Spleen (tissue), 11 donors: ENCODE data around the gene PALM. TPM values are rescaled to one million over a fixed set of nuclear protein-coding genes. Genes with fewer than 3 reads are reported as not detected.
A peak's percentile ranks its signal among the peaks of the same experiment; 100 is the strongest.

Experiments used
- DNase-seq: peaks from one replicate; pipeline ENCODE4 v3.0.0-alpha.2; 2020
- H3K27ac ChIP-seq, 8 donors: fragments of 200-600 bp; sonication (generic) in 7 of 8; 1 replicate in 4 of 8; 2 replicates in 4 of 8; pipeline versions ENCODE4 v1.5.0 to v1.8.0; 2016 to 2021; ENCODE audit warnings: inconsistent platforms in 4 of 8, mild to moderate bottlenecking in 4 of 8, moderate library complexity in 1 of 8
- H3K27me3 ChIP-seq, 7 donors: fragments of 200-600 bp; sonication (generic) in 6 of 7; replicated peaks in 1 of 7; 1 replicate in 4 of 7; 2 replicates in 3 of 7; pipeline versions ENCODE4 v1.5.0 to v1.8.0; 2016 to 2021; ENCODE audit warnings: inconsistent platforms in 3 of 7, mild to moderate bottlenecking in 1 of 7
- H3K36me3 ChIP-seq, 6 donors: fragments of 200-600 bp; sonication (generic) in 5 of 6; 1 replicate in 4 of 6; 2 replicates in 2 of 6; pipeline versions ENCODE4 v1.5.0 to v1.8.0; 2016 to 2021; ENCODE audit warnings: inconsistent platforms in 2 of 6
- H3K4me1 ChIP-seq, 6 donors: fragments of 200-600 bp; sonication (generic) in 5 of 6; 1 replicate in 3 of 6; 2 replicates in 3 of 6; pipeline versions ENCODE4 v1.5.0 to v1.8.0; 2016 to 2021; ENCODE audit warnings: inconsistent platforms in 3 of 6
- H3K4me3 ChIP-seq, 8 donors: fragments of 200-600 bp; sonication (generic) in 7 of 8; 1 replicate in 4 of 8; 2 replicates in 4 of 8; pipeline versions ENCODE4 v1.5.0 to v1.8.0; 2016 to 2021; ENCODE audit warnings: inconsistent platforms in 4 of 8, mild to moderate bottlenecking in 4 of 8, moderate library complexity in 2 of 8
- H3K9me3 ChIP-seq, 8 donors: fragments of 200-600 bp; sonication (generic) in 7 of 8; 1 replicate in 4 of 8; 2 replicates in 4 of 8; pipeline versions ENCODE4 v1.5.0 to v1.8.0; 2016 to 2021; ENCODE audit warnings: inconsistent platforms in 4 of 8
- POLR2A ChIP-seq, 3 donors: fragments of 450-650 bp; IDR thresholded peaks; one replicate each; pipeline ENCODE4 v1.5.1; 2017; ENCODE audit warnings: antibody characterized with exemption in 3 of 3, mild to moderate bottlenecking in 1 of 3
- POLR2AphosphoS5 ChIP-seq, 3 donors: sonication (generic); formaldehyde crosslinking; IDR thresholded peaks; one replicate each; pipeline ENCODE4 v1.5.1; 2017; ENCODE audit warnings: antibody characterized with exemption in 3 of 3
- WGBS, 5 donors: extraction: QIAGEN DNeasy Blood & Tissue Kit in 3 of 5; methylation state at CpG; one replicate each; pipeline versions ENCODE4 v1.1.5 to v1.1.7; 2013 to 2018; 5-methylcytosine and 5-hydroxymethylcytosine counted together
- intact Hi-C: fragments of 100-400 bp; cut with DNase I; formaldehyde crosslinking; loops from one replicate; pipeline ENCODE4 v1.15.0; 2023; ENCODE audit warnings: low total_unique reads
- polyA plus RNA-seq, 3 donors: library from polyadenylated mRNA; stranded (reverse); fragments of 200-250 nt; gene quantifications; one replicate each; pipeline ENCODE4 v1.2.1, GENCODE V29; 2013
- total RNA-seq, 7 donors: library from RNA; depleted of rRNA in 3 of 7; stranded (reverse); fragments of >200 nt in 3 of 7; fragmentation: NEBNext Ultra II Directional in 4 of 7; extraction: Animal tissue kit (Norgen Biotek cat#: 25700) in 4 of 7; gene quantifications; one replicate each; pipeline versions ENCODE4 v1.1.0 to v1.2.1, GENCODE V29; 2016 to 2021
- TF ChIP-seq, protein P1 (sequence below), 11 experiments: fragments of 200-600 bp in 7 of 11; fragments of 450-650 bp in 4 of 11; sonication (generic) in 4 of 11; IDR thresholded peaks in 8 of 11; conservative IDR thresholded peaks in 3 of 11; 1 replicate in 7 of 11; 2 replicates in 4 of 11; pipeline versions ENCODE4 v1.4.0 to v1.8.0; 2016 to 2021; ENCODE audit warnings: antibody characterized with exemption in 11 of 11, inconsistent platforms in 4 of 11, mild to moderate bottlenecking in 1 of 11
- donor health status: healthy with polysubstance abuse.
- donor health status: DM: no; HTN: no; CAD: no; lungs with moderate emphysema.
- donor health status: DM: no; HTN: no; CAD: no.
- donor health status: Bipolar disorder and iron deficiency.
- donor health status: healthy.
- donor health status: DM: no; HTN: no; CAD: no.
- donor health status: DM: yes; HTN: yes; CAD: no.

The PALM gene
- total and polyA plus RNA-seq, 10 donors: 6.0 to 80.1 (median 27.0) TPM

GRCh38 chr19:719636-720344 is 11.1 kb downstream of the PALM start:
- Histone ChIP-seq H3K4me1 (peaks cover 8 to 59% (median 38%) of the 10 kb centered on the region in 6 donors), H3K36me3 (peaks cover 0 to 6% (median 0%) of the 10 kb centered on the region in 6 donors), H3K9me3 (peaks cover 0 to 10% (median 8%) of the 10 kb centered on the region in 8 donors), H3K27ac (peak overlapping the region in 6 of 8 donors; percentile 51 to 81 (median 72)), H3K27me3 (peaks cover 0 to 55% (median 18%) of the 10 kb centered on the region in 7 donors), H3K4me3 (peak overlapping the region in 6 of 8 donors; percentile 0 to 46 (median 14))
- intact Hi-C loops: no loop called here
- TF ChIP-seq POLR2AphosphoS5 (IDR thresholded peaks at IDR 0.05): no peak
- no peak for TF ChIP-seq POLR2A (IDR thresholded peaks at IDR 0.05)
- TF ChIP-seq, protein P1, sequence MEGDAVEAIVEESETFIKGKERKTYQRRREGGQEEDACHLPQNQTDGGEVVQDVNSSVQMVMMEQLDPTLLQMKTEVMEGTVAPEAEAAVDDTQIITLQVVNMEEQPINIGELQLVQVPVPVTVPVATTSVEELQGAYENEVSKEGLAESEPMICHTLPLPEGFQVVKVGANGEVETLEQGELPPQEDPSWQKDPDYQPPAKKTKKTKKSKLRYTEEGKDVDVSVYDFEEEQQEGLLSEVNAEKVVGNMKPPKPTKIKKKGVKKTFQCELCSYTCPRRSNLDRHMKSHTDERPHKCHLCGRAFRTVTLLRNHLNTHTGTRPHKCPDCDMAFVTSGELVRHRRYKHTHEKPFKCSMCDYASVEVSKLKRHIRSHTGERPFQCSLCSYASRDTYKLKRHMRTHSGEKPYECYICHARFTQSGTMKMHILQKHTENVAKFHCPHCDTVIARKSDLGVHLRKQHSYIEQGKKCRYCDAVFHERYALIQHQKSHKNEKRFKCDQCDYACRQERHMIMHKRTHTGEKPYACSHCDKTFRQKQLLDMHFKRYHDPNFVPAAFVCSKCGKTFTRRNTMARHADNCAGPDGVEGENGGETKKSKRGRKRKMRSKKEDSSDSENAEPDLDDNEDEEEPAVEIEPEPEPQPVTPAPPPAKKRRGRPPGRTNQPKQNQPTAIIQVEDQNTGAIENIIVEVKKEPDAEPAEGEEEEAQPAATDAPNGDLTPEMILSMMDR (IDR thresholded peaks at IDR 0.05 in 8 of 11, conservative IDR thresholded peaks at IDR 0.05 in 3 of 11): no peak
- WGBS, 5 donors: 11 to 18% (median 13%) methylated on average over 33 to 79 of the region's 79 CpGs
- DNase-seq: no peak

DNA sequence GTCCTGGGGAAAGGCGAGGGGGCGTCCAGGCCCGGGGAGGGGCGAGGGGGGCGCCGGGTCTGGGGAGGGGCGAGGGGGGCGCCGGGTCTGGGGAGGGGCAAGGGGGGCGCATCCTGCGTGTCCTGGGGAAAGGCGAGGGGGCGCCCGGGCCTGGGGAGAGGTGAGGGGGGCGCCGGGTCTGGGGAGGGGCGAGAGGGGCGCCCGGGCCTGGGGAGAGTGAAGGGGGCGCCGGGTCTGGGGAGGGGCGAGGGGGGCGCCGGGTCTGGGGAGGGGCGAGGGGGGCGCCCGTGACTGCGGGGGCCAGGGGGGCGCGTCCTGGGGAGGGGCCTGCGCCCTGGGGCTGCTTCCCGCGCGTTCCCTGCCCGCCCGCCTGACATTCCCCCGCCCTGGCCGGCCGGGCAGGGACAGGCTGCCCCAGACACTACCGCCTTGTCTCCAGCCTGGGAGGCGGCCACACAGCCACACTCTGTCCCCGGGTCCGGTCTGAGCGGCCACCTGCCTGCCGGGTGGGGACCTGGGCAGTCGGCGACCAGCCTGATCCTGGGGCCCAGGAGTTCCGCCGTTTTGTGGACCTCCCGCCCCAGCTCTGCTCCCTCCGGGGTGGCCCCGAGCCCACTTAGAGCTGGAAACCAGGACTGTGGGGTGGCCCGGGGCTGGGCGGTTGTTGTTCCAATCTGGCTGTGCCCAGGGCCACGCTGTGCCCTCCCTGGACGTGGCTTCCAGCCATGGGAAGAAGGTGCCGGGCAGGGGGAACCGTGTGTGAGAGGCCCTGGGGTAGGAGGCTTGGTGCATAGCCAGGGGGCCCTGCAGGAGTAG is 11.8 kb downstream of the PALM start:
- Histone ChIP-seq H3K27me3 (peaks cover 0 to 55% (median 18%) of the 10 kb centered on the region in 7 donors), H3K4me1 (peaks cover 8 to 59% (median 38%) of the 10 kb centered on the region in 6 donors), H3K36me3 (peaks cover 0 to 2% (median 0%) of the 10 kb centered on the region in 6 donors), H3K9me3 (peaks cover 0 to 5% (median 3%) of the 10 kb centered on the region in 8 donors), H3K4me3 (peak overlapping the region in 2 of 8 donors; percentile 13 to 46), H3K27ac (peak overlapping the region; percentile 38 to 74 (median 64))
- 23 to 36% (median 29%) methylated on average over 10 to 52 of the region's 58 CpGs for WGBS, 5 donors
- intact Hi-C loops: no loop called here
- TF ChIP-seq, protein P1 (IDR thresholded peaks at IDR 0.05 in 8 of 11, conservative IDR thresholded peaks at IDR 0.05 in 3 of 11): no peak
- peak in 1 of 3 donors; percentile 33 for TF ChIP-seq POLR2AphosphoS5 (IDR thresholded peaks at IDR 0.05)
- no peak for DNase-seq

- intact Hi-C loops: no loop called here
- TF ChIP-seq POLR2AphosphoS5 (IDR thresholded peaks at IDR 0.05) (peak in 1 of 3 donors; percentile 34), POLR2A (IDR thresholded peaks at IDR 0.05) (no peak)
- TF ChIP-seq, protein P1 (IDR thresholded peaks at IDR 0.05 in 8 of 11, conservative IDR thresholded peaks at IDR 0.05 in 3 of 11): no peak
- Histone ChIP-seq H3K9me3 (no peaks in the 10 kb centered on the region), H3K27ac (peak overlapping the region in 6 of 8 donors; percentile 19 to 70 (median 56)), H3K36me3 (no peaks in the 10 kb centered on the region), H3K4me3 (no peak overlapping the region), H3K4me1 (peaks cover 8 to 63% (median 40%) of the 10 kb centered on the region in 6 donors), H3K27me3 (peaks cover 0 to 51% (median 18%) of the 10 kb centered on the region in 7 donors)
- DNase-seq: peak; percentile 82
- 20 to 40% (median 26%) methylated on average over 7 to 17 of the region's 17 CpGs for WGBS, 5 donors
These were observed 13.9 kb downstream of the PALM start for GRCh38 chr19:722553-723101.
